HG02798 (cell line): ENCODE measurements around the gene CACNA1B.
"Not testable (repeated sequence)": the region's sequence is repeated elsewhere in the genome, so short reads cannot be mapped to it uniquely, and the experiment has no call there.

ENCODE experiments used
- ATAC-seq: cut with Tn5 transposase; IDR thresholded peaks from one replicate; pipeline ENCODE4 v1.9.1; 2021; ENCODE audit warnings: mild to moderate bottlenecking; ENCODE audit not compliant: unreplicated experiment, poor library complexity

Gene CACNA1B

DNA sequence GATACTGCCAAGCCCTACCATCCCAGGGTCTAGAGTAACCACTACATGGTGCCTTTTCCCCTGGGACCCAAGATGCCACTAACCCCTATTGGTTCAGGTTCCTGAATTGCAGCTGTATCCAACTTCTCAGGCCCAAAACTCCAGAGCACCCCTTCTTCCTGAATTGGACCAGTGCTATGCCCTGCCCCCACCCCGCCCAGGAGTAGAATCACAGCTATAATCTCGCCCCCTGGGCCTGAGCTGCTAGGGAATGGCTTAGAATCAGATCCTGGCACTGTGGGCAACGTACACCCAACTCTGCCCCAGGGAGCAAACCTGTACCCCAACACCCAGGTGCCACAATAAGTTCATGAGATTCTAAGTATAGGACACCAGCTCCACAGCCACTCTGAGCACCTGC is 206.3 kb downstream of the CACNA1B start:
- no peak for ATAC-seq

DNA sequence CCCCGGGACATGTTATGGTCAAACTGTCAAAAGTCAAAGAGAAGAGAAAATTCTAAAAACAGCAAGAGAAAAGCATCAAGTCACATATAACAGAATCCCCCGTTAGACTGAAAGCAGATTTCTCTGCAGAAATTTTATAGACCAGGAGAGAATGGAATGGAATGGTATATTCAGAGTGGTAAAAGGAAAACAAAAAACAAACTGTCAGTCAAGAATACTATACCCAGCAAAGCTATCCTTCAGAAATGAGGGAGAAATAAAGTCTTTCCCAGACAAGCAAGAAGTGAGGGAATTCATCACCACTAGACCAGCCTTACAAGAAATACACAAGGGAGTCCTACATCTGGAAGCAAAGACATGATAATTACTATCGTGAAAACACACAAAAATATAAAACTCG is 208.0 kb downstream of the CACNA1B start:
- no peak for ATAC-seq

DNA sequence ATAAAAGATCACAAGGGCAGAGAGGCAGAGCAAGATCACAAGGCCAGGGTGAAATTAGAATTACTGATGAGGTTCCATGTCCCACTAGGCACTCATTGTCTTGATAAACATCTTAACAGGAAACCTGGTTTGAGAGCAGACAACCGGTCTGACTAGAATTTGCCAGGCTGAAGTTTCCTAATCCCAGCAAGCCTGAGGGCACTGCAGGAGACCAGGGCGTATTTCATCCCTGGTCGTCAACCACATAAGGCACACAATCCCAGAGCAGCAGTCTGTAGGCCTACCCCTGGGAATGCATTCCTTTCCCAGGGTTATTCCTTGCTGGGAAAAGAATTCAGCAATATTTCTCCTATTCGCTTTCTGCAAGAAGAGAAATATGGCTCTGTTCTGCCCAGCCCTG is 214.5 kb downstream of the CACNA1B start:
- ATAC-seq, result not testable (repeated sequence)

DNA sequence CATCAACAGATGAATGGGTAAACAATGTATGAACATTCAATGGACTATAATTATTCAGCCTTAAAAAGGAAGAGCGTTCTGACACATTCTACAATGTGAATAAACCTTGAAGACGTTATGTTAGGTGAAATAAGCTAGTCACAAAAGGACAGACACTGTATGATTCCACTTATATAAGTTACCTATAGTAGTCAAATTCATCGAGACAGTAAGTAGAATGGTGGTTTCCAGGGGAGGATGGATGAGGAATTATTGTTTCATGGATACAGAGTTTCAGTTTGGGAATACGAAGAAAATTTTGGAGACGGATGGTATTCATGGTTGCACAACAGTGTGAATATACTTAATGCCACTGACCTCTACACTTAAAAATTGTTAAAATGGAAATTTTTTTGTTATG is 216.4 kb downstream of the CACNA1B start:
- ATAC-seq, result no peak

DNA sequence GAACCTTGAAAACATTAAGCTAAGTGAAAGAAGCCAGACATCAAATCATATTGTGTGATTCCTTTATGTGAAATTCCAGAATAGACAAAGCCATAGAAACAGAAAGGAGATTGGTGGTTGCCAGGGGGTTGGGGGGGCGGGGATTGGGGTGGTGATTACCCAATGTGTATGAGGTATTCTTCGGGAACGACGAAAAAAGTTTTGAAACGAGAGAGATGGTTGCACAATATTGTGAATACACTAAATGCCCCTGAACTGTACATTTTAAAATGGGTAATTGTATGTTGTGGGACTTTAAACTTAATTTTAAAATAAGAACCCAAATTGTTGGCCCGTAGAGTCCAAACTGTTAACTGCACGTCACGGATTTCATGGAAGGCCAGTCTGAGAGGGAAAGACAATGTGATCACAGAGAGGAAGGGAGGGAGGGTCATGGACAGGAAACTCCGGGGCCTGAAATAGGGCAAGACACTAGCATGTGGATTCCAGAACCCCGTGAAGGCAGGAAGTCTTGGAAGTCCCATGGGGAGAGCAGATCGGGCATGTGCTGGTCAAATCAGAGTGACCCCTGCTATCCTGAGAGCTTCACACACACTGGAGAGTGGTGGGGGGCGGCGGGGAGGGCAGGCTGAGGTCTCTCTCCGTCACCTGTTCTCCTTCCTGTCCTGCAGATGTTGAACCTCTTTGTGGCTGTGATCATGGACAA is 218.4 kb downstream of the CACNA1B start:
- ATAC-seq, result no peak

DNA sequence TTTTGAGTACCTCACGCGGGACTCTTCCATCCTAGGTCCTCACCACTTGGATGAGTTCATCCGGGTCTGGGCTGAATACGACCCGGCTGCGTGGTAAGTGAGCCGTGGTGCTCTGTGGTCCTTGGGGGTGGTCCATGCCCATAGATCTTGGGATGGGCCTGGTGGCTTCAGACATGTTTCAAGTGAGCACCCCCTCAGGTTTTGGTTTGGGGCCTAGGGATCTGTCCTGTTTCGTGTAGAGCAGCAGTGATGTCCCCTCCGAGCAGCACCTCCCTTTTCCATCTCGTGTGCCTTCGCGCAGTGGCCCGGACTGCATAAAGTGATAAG is 218.9 kb downstream of the CACNA1B start:
- no peak for ATAC-seq

DNA sequence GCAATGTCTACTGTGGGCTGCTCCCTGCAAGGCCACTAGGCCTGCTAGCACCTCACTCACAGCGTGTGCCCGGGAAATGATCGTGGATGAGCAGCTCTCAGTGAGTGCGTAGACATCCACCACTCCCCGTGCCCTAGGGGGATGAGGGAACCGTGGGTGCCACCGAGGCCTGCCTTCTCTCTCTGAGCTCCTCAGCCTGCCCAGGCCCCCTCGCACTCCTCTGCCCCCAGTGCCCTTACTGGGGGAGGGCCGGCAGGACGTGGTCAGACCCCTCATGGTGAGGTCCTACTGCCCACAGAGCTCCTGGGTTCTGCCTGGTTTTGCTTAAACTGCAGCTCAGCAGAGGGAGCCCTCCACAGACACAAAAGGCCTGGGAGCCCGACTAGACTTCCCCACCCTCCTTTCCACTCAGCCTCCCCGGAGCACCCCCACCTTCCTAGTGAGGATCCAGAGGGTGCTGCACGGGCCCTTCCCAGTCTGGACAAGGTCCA is 220.0 kb downstream of the CACNA1B start:
- ATAC-seq, result no peak

DNA sequence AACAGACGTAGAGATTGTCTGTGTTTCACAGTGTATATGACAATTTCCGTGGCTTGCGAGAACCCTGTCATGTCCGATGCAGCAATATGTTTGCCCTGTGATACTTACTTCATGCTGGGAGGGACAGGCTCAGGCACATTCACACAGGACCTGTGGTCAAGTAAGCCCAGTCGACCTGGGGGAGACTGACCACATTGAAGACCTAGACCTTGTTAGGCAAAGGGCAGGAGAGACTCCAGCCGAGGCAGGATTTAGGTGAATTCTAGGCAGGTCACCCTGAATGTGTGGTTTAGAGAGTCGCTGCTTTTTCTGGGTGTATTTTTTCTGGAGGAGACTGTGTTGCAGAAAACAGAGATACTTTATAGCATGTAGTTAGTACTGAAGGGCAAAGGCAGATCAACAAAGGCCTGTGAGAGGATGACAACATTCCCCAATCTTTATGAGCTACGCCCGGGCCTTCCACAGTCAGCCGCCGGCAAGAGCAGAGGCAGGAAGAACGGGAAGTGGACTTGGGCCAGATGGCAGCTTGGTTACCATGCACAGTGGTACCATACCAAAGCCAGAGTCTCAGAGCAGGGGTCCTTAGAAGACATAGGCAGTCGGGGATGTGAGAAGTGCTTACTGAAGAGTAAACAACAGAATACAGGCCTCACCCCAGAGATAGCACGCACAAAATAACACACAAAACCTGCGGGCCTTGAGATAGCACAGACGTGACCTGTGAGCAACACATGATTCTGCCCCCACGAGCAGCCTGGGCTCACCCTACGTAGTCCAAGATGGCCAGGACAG is 220.7 kb downstream of the CACNA1B start:
- ATAC-seq, result no peak

DNA sequence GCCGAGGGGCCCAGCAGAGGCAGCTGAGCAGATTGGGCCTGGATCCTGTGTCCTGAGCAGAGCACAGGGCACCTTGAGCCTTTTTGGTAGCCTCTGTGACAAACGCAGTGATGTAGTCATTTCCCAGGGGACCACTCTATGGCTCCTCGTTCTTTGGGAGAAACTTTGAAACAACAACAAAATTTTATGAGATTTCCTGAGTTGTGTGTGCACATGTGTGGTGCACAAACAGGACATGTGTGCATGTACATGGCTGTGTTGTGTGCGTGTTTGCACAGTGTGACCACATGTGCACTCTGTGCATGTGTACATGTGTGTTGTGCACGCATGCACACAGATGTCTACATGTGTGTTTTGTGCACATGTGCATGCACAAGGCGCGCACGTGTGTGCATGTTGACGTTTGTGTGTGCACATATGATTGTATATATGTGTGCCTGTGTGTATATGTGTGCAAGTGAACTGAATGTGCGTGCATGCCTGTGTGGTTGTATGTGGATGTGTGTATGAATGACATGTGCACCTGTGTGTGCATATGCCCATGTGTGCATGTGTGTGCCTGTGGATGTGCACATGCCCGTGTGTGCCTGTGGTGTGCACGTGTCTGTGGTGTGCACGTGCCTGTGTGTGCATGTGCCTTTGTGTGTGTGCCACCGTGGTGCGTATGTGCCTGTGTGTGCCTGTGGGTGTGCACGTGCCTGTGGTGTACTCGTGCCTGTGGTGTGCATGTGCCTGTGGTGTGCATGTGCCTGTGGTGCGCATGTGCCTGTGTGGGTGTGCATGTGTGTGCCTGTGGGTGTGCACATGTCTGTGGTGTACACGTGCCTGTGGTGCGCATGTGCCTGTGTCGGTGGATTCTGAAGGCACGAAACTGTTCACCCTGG is 221.6 kb downstream of the CACNA1B start:
- ATAC-seq, result no peak

DNA sequence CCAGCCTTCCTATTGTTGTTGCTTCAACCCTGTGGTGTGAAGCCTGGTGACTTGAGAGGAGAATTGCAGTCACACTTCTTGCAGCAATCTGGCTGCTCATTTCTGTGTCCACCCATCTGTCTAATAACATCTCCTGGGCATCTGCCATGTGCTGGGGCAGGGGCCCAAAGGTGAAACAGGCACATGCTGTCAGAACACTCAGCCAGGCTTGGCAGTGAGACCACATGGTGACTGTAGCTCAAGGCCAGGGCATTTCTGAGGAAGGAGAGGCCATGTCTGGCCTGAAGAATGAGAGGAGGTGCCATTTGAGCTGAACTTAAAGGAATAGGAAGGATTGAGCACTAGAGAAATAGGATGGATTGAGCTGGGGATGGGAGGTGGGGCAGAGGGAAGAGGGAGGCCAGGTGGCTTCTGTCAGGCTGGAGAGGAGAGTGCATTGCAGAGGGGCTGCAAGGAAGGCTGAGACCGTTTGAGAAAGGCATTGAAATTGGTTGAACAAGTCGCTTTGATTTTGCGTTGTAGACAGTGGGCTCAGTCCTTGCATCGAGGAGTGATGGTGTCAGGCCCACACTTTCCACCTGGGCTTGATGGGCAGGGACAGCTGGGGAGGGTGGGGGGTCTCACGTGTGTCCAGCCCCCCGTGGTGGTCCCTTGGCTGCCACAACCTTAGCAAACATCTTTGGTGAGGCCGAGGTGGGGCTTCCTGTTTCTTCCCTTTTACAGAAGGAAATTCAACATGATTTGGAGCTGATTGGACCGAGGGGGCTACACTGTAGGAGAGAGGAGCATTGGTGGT is 222.4 kb downstream of the CACNA1B start:
- no peak for ATAC-seq

DNA sequence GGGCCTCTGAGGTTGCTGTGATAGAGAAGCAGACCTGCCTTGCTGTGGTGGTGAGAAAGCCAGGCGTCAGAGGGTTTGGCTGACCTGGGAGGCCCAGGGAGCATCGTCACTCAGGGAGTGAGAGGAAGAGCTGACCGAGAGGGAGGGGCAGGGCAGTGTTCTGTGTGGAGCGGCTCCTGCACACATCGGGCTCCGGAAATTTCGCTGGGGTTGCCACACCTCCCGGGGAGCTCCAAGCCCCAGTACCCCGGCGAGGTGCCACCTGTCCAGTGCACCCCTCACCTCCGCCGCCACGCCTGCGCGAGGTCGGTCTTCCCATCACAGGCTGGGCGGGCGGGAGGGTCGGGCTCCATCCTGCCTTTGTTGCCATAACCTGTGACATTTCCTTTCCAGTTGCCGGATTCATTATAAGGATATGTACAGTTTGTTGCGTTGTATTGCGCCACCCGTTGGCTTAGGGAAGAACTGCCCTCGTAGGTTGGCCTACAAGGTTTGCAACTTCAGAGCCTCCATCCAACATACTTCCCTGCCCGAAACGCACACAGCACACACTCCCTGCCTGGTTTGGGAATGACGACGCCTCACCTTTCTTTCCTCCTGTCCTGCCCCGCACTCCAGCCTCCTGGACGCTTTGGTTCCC is 223.2 kb downstream of the CACNA1B start:
- ATAC-seq, result no peak

DNA sequence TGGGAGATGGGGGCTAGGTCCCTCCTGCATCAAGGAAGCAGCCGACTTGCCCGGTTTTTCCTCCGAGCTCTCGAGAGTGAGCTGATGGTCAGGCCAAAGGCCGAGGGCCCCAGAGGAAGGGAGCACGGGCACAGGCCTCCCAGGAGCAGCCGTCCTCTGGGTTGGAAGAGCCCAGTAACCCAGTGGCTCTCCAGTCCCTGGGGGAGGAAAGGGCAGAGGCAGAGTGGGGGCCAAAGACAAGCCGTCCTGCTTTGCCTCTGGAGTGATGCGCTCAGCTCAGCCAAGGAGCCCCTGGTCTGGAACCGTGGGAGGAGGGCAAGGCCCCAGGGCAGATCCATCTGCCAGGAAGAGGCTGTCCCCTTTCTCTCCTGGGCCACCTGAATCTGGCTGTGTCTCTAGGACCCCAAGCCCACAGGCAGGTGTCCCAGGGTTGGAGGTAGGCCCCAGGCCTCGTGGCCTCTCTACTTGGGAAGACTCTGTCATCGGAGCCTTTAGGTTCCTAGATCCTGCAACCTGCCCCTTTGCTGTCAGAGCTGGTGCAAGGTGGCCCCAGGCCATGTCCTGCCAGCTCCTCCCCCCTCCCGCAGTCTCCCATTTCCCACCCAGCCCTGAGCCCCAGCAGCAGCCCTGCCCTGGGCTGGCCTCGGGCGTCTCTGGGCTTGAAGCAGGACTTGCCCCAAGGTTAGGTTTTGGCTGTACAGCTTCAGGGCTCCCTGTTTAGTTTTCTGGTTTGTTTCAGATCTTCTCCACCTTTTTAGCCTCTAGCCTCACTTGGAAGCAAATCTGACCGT is 224.1 kb downstream of the CACNA1B start:
- no peak for ATAC-seq

DNA sequence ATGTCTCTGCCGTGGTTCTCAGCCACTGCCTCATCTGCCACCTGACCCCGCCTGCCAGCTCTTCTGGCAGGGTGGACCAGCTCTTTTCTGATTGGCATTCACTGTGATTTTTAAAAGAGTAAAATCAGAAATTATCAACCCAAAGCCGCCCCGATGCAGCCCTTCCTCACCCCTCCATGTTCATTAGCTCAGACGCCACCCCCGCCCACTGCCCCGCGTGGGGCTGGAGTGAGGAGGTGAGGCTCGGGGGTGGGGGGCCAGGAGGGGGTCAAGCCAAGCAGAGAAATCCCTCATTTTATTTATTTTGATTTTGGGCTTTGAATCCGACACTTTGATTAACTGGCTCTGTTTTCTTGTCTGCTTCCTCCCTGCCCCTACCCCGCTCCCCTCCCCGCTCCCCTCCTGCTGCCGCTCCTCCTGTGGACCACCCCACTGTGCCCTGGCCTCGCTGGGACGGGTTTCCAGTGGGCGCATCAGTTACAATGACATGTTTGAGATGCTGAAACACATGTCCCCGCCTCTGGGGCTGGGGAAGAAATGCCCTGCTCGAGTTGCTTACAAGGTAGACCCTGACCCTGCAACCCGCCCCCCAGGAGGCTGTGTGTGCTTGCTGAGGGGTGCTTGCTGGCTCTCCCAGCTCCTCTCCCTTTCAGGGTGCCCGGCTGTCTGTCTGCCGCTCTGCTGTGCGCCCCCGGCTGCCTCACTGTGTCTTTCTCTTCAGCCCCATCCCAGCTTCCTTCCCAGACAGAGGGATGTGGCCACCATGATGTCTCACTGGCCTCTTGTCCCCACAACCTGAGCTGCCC is 224.9 kb downstream of the CACNA1B start:
- no peak for ATAC-seq

DNA sequence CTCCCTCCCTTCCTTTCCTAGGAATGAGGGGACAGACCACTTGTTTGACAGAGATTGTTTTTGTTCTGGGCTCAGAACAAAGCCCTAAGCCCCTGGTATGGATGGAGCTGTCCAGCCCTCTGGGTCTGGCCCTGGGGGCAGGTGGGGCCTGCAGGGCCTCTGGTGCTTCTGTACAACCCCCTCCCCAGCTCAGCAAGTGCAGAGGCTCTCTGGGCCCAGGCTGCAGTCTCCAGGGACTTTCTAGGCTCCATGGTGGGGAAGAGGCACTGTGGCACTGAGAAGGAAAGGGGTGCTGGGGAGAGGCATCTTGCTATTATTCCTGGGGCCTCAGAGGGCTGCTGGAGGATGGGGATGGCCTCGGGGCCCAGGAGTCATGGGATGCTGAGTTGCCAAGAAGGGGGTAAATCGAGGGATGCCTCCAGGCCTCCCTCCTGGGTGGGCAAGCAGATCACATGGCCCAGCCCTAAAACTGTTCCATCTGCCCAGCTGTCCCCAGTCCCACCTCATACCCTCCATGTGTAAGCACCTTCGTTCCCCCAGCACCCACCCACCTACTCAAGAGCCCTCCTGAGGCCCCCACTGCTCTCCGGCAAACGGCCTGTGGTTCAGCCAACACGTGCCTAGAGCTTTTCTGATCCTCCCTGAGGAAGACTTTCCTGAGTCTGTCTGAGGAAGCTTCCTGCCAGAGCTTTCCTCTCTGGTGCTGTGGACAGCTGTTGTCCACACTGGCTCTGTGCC is 225.7 kb downstream of the CACNA1B start:
- no peak for ATAC-seq

DNA sequence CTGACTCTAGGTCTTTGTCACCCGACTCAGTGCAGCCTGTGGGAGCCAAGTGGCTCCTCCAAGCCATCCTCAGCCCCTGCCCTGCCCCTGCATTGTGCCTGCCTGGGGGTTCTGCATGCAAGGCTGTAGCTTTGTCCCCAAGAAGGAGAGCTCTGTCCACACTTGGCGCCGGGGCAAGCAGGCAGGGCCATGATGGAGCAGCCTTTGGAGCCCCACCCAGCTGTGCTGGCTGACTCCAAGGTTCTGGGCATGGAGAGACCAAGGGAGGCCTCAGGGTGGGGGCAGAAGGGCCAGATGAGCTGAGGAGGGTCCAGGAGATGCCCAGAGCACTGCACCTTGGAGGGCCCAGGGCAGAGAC is 226.2 kb downstream of the CACNA1B start:
- no peak for ATAC-seq

DNA sequence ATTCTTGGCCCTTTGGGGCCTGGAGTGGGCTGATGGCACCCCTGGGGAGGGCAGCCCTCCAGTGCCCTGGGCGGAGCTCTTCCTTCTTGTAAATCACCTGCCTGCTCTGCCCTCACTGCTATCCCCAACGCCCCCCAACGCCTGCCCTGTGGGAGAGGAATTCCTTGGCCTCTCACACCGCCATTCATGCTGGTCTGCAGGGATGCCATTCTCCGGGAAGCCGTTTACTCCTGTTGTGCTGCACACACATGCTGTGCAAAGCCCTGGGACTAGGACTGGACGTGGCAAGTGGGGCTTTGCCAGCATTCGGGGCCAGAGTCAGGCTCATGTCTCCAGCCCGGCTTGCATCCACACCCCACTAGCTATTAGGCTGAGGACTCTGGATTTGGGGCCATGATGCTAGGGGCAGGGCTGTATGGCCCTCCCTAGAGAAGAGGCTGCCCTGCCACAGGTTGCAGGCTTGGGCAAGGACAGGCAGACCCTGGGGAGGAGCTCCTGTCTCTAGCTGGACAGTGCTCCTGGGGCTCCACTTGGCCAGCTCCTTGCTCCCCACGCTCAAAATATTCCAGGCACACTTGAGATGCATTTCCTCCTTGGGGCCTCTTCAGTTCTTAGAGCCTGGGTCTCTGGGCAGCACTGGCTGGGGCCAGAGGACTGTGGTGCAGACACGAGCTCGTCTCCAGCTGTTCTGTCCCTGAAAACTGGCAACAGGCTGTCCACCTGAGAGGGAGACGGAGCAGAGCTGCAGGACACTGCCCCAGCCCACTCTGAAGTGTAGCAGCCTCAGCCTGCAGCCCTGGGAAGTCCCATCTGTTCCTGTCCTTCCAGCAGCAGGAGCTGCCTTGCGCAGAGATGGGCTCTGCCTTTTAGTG is 226.9 kb downstream of the CACNA1B start:
- no peak for ATAC-seq

DNA sequence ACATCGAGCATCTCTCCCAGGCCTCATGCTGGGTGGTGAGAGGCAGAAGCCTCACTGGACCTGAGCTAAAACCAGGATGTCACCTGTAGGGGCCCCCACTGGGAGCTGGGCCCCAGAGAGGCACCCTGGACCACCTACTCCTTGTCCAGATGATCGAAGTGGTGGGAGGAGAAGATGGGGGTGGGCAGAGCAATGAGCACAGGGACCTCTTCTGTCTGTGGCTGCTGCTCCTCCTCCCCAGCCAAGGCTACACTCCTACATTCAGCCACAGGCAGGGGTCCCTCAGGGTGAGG is 227.5 kb downstream of the CACNA1B start:
- ATAC-seq, result no peak
